HUDEP-2 (cell line): Measurements from ENCODE around the gene GPX1.

Experiments used
- DNase-seq, 76 experiments: peaks; one replicate each; lab custom pipeline; 2025; ENCODE audit not compliant: unreplicated experiment in 76 of 76; lab: John Stamatoyannopoulos, UW

Gene GPX1

DNA sequence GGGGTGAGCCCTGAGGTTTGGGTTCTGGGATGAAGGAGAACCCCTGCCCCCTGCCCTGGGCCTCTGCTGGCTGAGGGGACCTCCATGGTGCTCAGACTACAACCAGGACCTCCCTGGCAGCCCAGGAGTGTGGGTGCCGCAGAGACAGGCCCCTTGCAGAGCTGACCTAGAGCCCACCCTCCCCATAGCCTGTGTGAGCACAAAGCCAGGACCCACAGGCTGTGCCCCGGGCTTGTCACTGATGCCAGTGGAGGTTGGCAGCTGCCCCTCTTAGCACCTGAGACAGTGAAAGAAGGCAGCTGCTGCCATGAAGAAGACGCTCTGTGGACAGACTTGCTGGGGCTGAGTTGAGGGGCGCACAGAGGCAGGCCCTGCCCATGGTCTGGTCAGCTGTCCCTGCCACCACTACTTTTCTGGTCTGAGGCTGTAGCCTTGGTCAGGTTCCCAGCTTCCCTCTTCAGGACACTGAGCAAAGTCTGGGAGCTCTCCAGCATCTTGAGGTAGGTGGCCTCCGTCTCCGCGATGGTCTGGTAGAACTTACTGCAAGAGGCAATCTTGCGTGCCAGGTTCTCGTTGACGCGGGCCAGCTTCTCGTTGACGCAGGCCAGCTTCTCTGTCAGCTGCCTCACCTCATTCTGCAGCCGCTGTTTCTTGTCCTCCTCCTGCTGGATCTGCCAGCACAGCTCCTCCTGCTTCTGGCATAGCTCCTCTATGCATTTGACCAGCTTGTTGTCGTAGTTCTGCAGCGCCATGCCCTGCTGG lies 41.3 kb downstream of the GPX1 start:
- no peak for DNase-seq

DNA sequence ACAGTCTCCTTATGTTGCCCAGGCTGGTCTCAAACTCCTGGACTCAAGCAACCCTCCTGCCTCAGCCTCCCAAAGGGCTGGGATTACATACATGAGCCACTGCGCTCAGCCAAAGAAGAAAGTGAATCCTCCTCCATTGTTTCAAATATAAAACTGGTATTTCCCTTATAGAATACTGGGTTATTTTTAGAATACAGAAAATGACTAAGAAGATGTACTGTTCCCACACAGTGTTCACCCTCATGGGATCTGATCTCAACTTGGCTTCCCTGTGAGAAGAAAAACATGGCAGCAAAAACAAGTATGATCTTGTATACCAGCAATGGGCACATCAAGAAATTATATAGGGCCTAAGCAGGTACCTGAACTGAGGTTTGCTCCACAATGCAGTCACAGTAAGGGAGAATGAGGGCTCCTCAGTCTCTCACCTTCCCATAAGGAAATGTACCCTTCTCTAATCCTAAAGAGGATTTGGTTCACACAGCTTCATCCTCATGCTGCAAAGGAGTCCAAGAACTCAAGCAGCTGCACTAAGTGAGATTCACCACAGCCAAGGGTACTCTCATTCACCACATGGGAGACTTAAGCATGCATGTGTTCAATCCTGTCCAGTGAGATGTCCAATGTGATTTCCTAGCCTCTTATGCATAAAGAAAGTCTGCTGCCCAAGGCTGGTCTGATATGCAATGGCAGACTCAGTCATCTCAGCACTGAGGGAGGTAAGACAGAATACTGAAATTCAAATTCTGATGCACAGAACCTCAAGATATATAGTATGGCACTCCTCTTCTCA lies 44.1 kb downstream of the GPX1 start:
- DNase-seq = no peak

DNA sequence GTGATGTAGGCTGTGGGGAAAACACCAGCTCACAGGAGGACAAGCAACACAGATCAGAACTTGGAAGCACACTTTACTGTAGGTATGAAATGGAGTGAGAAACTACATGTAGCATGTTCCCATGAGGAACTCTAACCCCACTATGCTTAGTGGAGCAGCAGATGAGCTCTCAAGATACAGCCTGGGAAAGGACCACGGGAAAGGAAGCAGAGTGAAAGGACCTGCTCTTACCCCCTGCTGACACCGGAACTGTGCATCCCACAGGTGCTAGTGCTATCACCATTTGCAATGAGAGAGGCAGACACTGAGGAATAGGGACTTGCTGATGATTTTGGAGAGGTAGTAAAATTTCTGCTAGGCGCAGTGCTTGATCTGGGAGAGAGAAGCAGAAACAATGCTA lies 46.9 kb downstream of the GPX1 start:
- no peak for DNase-seq

DNA sequence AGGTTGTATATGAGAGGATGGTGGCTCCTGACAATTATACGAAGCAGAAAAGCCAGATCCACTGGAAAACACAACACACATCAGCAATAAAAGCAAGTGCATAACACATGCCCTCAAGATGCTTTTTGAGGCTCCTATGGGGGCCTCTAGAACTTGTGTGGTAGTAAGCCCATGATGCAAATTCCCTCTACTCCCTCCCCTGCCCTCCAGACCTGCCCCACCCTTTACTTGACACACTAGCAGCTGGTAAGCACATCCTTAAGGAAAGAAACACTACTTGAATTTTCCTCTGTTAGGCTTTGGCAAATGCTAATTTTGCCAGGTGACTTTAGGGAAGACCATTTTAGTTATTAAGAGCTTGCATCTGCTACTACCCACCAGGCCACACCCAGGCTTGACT lies 47.5 kb downstream of the GPX1 start:
- DNase-seq = no peak
